Esophagus muscularis mucosa (tissue), 4 donors: ENCODE measurements around the gene RGS16. TPM values are rescaled to one million over a fixed set of nuclear protein-coding genes. Genes with fewer than 3 reads are reported as not detected.

Source experiments
- DNase-seq: peaks from one replicate; pipeline ENCODE4 v3.0.0-alpha.2; 2017; ENCODE audit errors: extremely low spot score
- H3K27ac ChIP-seq, 4 donors: fragments of 200-600 bp; sonication (generic); replicated peaks in 1 of 4; 1 replicate in 3 of 4; 2 replicates in 1 of 4; pipeline ENCODE4 v1.5.1; 2016 to 2019; ENCODE audit warnings: mild to moderate bottlenecking in 1 of 4
- H3K27me3 ChIP-seq, 4 donors: fragments of 200-600 bp; sonication (generic); one replicate each; pipeline versions ENCODE4 v1.5.1 to v1.6.0; 2016 to 2019
- H3K36me3 ChIP-seq, 4 donors: fragments of 200-600 bp; sonication (generic); one replicate each; pipeline ENCODE4 v1.5.1; 2016 to 2019
- H3K4me1 ChIP-seq, 4 donors: fragments of 200-600 bp; sonication (generic); one replicate each; pipeline ENCODE4 v1.5.1; 2016 to 2019
- H3K4me3 ChIP-seq, 4 donors: fragments of 200-600 bp; sonication (generic); 1 replicate in 2 of 4; 2 replicates in 2 of 4; pipeline ENCODE4 v1.5.1; 2016 to 2019; ENCODE audit warnings: mild to moderate bottlenecking in 4 of 4, moderate library complexity in 1 of 4
- H3K9me3 ChIP-seq, 4 donors: fragments of 200-600 bp; sonication (generic); 1 replicate in 3 of 4; 2 replicates in 1 of 4; pipeline ENCODE4 v1.5.1; 2016 to 2019
- CTCF ChIP-seq, 3 experiments: fragments of 200-600 bp in 2 of 3; fragments of 450-650 bp in 1 of 3; sonication (generic) in 2 of 3; IDR thresholded peaks; one replicate each; pipeline ENCODE4 v1.5.1; 2017 to 2019; ENCODE audit warnings: antibody characterized with exemption in 3 of 3, mild to moderate bottlenecking in 2 of 3, moderate library complexity in 1 of 3
- EP300 ChIP-seq: sonication (generic); formaldehyde crosslinking; IDR thresholded peaks from one replicate; pipeline ENCODE4 v1.6.1; 2017; ENCODE audit warnings: antibody characterized with exemption
- POLR2A ChIP-seq: fragments of 450-650 bp; IDR thresholded peaks from one replicate; pipeline ENCODE4 v1.6.1; 2017; ENCODE audit warnings: antibody characterized with exemption, moderate library complexity, mild to moderate bottlenecking, low read depth
- POLR2AphosphoS5 ChIP-seq, 2 donors: sonication (generic); formaldehyde crosslinking; IDR thresholded peaks; one replicate each; pipeline ENCODE4 v1.6.1; 2017; ENCODE audit warnings: antibody characterized with exemption in 2 of 2
- intact Hi-C: fragments of 100-400 bp; cut with DNase I; formaldehyde crosslinking; loops from one replicate; pipeline ENCODE4 v1.15.1; 2023
- small RNA-seq, 3 donors: library from RNA; depleted of rRNA; stranded (forward); fragments of <200 nt; gene quantifications; one replicate each; pipeline ENCODE3, GENCODE V24; 2016
- total RNA-seq, 4 donors: library from RNA; depleted of rRNA; stranded (reverse); fragments of >200 nt; gene quantifications; one replicate each; pipeline versions ENCODE4 v1.1.0 to v1.2.1, GENCODE V29; 2016

RGS16 gene
- total RNA-seq, 4 donors from 2014 or later: 0.83 to 19.7 (median 2.2) TPM

DNA sequence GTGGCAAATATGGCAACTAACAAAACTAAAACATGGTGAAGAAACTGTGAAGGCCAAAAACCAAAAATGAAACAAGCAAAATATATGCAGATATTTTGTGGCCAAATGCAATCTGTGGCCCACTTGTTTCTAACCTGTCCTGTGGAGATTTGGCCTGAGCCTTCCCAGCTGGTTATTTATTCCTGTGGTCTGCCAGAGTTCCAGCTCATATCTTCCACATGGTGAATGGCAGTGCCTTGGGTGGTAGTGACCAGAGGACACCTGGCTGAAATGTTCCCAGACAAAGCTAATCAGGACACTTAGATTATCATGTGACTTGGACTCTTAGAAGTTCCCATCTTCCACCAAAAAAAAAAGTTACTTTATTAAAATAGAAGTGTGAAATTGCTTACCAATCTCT, 54.8 kb downstream of the RGS16 start:
- peaks cover 0 to 16% (median 3%) of the 10 kb centered on the region in 4 donors for H3K9me3 ChIP-seq
- no peaks in the 10 kb centered on the region for H3K4me1 ChIP-seq
- H3K27me3 ChIP-seq: no peaks in the 10 kb centered on the region
- TF ChIP-seq POLR2A (no peak), CTCF (IDR thresholded peaks at IDR 0.05) (no peak), POLR2AphosphoS5 (IDR thresholded peaks at IDR 0.05) (no peak), EP300 (no peak)
- H3K27ac ChIP-seq: no peak overlapping the region
- H3K36me3 ChIP-seq: no peaks in the 10 kb centered on the region
- intact Hi-C loops: no loop called here
- DNase-seq: peak; percentile 57
- H3K4me3 ChIP-seq: no peak overlapping the region

Small RNAs within 50 kb of the gene (small RNA-seq; reads per million reads assigned to genes)
- gene RF00017: 0 reads per million in 3 donors

Other genes with a start within 250 kb of the RGS16 start
- 1,000 to 10,000 TPM; 2,071 to 4,011 (median 3,051) TPM for gene GLUL, start 212.6 kb downstream of the RGS16 start, total RNA-seq
- not detected for gene TEDDM1, start 203.7 kb downstream of the RGS16 start, total RNA-seq
- not detected for gene RGSL1, start 154.2 kb downstream of the RGS16 start, total RNA-seq
- gene RNASEL, start 15.1 kb downstream of the RGS16 start, total RNA-seq: 10 to 100 TPM in 1 of 4 donors, 1 to 10 TPM in 3; 6.0 to 10.8 (median 9.0) TPM
- under 1 TPM in 2 of 4 donors, not detected in 2; 0.06 to 0.17 TPM for gene RGS8, start 80.2 kb upstream of the RGS16 start, total RNA-seq
- 1 to 10 TPM; 4.6 to 7.2 (median 6.6) TPM for gene NPL, start 185.4 kb upstream of the RGS16 start, total RNA-seq
- 10 to 100 TPM; 73.0 to 89.7 (median 74.5) TPM for gene DHX9, start 235.0 kb upstream of the RGS16 start, total RNA-seq